C4-2B (cell line): ENCODE results near the gene TNC.

Experiments used
- ZFX ChIP-seq: fragments of 450-650 bp; IDR thresholded peaks from 2 replicates; pipeline ENCODE4 v1.6.1; 2017
- TF ChIP-seq, protein P1 (sequence below): fragments of 450-650 bp; conservative IDR thresholded peaks from 2 replicates; pipeline ENCODE4 v1.5.1; 2017; ENCODE audit warnings: mild to moderate bottlenecking

GRCh38 chr9:115033800-115034199 is 84.2 kb downstream of the TNC start:
- TF ChIP-seq, protein P1, sequence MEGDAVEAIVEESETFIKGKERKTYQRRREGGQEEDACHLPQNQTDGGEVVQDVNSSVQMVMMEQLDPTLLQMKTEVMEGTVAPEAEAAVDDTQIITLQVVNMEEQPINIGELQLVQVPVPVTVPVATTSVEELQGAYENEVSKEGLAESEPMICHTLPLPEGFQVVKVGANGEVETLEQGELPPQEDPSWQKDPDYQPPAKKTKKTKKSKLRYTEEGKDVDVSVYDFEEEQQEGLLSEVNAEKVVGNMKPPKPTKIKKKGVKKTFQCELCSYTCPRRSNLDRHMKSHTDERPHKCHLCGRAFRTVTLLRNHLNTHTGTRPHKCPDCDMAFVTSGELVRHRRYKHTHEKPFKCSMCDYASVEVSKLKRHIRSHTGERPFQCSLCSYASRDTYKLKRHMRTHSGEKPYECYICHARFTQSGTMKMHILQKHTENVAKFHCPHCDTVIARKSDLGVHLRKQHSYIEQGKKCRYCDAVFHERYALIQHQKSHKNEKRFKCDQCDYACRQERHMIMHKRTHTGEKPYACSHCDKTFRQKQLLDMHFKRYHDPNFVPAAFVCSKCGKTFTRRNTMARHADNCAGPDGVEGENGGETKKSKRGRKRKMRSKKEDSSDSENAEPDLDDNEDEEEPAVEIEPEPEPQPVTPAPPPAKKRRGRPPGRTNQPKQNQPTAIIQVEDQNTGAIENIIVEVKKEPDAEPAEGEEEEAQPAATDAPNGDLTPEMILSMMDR: no peak
- TF ChIP-seq ZFX: no peak
